ENCODE results near the gene EXO1. TPM values are rescaled to one million over a fixed set of nuclear protein-coding genes. Genes with fewer than 3 reads are reported as not detected.

The EXO1 gene
- total and polyA plus RNA-seq, 9 of the 15 experiments (the other 6 are each of a cell fraction or from before 2014, with no cell fraction given), result 36.0 to 125 (median 83.9) TPM

DNA sequence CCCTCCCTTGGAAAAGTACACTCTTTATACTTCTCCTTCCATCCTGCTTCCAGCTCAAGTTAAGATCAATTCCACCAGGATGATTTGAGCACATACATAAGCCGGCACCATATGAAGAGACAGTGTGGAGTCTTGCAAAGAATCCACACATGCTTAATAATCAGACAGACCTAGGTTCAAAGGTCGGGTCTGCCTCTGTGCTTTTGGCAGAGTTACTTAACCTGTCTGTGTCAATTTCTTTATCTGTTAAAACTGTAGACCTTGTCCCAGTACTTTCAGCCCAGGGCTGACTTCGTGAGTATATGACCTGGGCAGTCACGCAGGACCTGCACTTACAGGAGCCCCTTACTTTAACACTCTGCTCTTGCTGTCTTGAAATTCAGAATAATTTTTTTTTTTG lies 79.3 kb downstream of the EXO1 start (continued):
- TF ChIP-seq, protein P1, sequence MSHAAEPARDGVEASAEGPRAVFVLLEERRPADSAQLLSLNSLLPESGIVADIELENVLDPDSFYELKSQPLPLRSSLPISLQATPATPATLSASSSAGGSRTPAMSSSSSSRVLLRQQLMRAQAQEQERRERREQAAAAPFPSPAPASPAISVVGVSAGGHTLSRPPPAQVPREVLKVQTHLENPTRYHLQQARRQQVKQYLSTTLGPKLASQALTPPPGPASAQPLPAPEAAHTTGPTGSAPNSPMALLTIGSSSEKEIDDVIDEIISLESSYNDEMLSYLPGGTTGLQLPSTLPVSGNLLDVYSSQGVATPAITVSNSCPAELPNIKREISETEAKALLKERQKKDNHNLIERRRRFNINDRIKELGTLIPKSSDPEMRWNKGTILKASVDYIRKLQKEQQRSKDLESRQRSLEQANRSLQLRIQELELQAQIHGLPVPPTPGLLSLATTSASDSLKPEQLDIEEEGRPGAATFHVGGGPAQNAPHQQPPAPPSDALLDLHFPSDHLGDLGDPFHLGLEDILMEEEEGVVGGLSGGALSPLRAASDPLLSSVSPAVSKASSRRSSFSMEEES (CRISPR knock-in tag; IDR thresholded peaks at IDR 0.05), result no peak
- TF ChIP-seq HES1 (IDR thresholded peaks at IDR 0.05; ENCODE audit: low read depth) (no peak), ZFPM2 (CRISPR knock-in tag; IDR thresholded peaks at IDR 0.05) (no peak), POLR3G (IDR thresholded peaks at IDR 0.05; ENCODE audit: extremely low read depth, insufficient read length, insufficient replicate concordance) (no peak), NELFE (IDR thresholded peaks at IDR 0.05; ENCODE audit: insufficient read depth, insufficient read length) (no peak), CBFA2T3 (IDR thresholded peaks at IDR 0.05) (no peak), E2F8 (IDR thresholded peaks at IDR 0.05; ENCODE audit: low read depth, partially characterized antibody) (no peak)
- TF ChIP-seq, protein P2, sequence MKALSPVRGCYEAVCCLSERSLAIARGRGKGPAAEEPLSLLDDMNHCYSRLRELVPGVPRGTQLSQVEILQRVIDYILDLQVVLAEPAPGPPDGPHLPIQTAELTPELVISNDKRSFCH (CRISPR knock-in tag; IDR thresholded peaks at IDR 0.05), result no peak
- TF ChIP-seq, protein P2 (tag; IDR thresholded peaks at IDR 0.05), result no peak
